ENCODE measurements around the gene ARHGEF4. TPM values are rescaled to one million over a fixed set of nuclear protein-coding genes. Genes with fewer than 3 reads are reported as not detected.

ARHGEF4 gene
- total and polyA plus RNA-seq, 2 experiments from 2014 or later: 4.6 to 16.6 TPM

DNA sequence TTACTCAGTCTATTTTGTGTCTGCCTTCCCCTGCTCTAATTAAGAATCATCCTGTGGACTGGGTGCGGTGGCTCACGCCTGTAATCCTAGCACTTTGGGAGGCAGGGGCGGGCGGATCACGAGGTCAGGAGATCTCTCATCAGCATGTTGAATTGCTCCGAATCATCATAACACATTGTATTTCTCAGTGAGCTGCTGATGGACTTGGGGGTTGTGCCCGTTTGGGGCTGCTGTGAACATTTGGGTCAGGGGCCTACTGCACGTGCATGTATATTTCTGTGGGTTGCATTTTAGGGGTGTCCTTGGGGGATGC is 84.4 kb downstream of the ARHGEF4 start:
- no peak for DNase-seq (ENCODE audit: low spot score)
- no peak overlapping the region for H3K4me2 ChIP-seq
- Mint-ChIP-seq H3K36me3 (ENCODE audit: low read depth) (peaks cover 10% of the 10 kb centered on the region; the same call in 2 of the 3 replicates), H3K9me3 (peaks cover 17% of the 10 kb centered on the region), H3K27ac (peak overlapping the region; percentile 62; the same call in 1 of the 2 replicates), H3K4me1 (peaks cover 15% of the 10 kb centered on the region), H3K27me3 (ENCODE audit: insufficient read depth, low read depth, poor library complexity) (peaks cover 3% of the 10 kb centered on the region), H3K4me3 (no peak overlapping the region)
- no peaks in the 10 kb centered on the region for H4K20me1 ChIP-seq (replicated peaks; ENCODE audit: insufficient read depth)
- no peak for ATAC-seq
- H3K36me3 ChIP-seq (ENCODE audit: insufficient read depth): 0 out of 2 replicates have a peak, but pooled peaks cover under 1% of the 10 kb centered on the region
- H3K4me1 ChIP-seq (ENCODE audit: insufficient read depth): peaks cover 5% of the 10 kb centered on the region; the same call in 1 of the 2 replicates
- peaks cover 7% of the 10 kb centered on the region; the same call in 1 of the 2 replicates for H3K27me3 ChIP-seq (ENCODE audit: insufficient read depth)
- H3K27ac ChIP-seq (ENCODE audit: low read depth): no peak overlapping the region
- H3K4me3 ChIP-seq: no peak overlapping the region
- no peaks in the 10 kb centered on the region for H3F3A ChIP-seq (replicated peaks; ENCODE audit: low read depth)
- no peaks in the 10 kb centered on the region for H3K79me2 ChIP-seq (replicated peaks; ENCODE audit: insufficient read depth)
- no peak overlapping the region for H2AFZ ChIP-seq
- no peaks in the 10 kb centered on the region for H3K9me2 ChIP-seq (ENCODE audit: insufficient read depth)
- TF ChIP-seq EZH2phosphoT487 (IDR thresholded peaks at IDR 0.05; ENCODE audit: unreplicated experiment) (no peak), EZH2 (IDR thresholded peaks at IDR 0.05; ENCODE audit: low read depth, unreplicated experiment) (no peak), NANOG (IDR thresholded peaks at IDR 0.05; ENCODE audit: borderline replicate concordance) (no peak), ZNF114 (CRISPR knock-in tag; IDR thresholded peaks at IDR 0.05) (no peak), CREB1 (CRISPR knock-in tag; IDR thresholded peaks at IDR 0.05; ENCODE audit: low read depth) (no peak), ZNF331 (CRISPR knock-in tag; IDR thresholded peaks at IDR 0.05; ENCODE audit: low read depth) (no peak), POLR2AphosphoS5 (IDR thresholded peaks at IDR 0.05; ENCODE audit: low read depth) (no peak), STAT1 (IDR thresholded peaks at IDR 0.05; ENCODE audit: unreplicated experiment) (no peak), JUNB (IDR thresholded peaks at IDR 0.05; ENCODE audit: unreplicated experiment) (no peak)
- TF ChIP-seq, protein P1, sequence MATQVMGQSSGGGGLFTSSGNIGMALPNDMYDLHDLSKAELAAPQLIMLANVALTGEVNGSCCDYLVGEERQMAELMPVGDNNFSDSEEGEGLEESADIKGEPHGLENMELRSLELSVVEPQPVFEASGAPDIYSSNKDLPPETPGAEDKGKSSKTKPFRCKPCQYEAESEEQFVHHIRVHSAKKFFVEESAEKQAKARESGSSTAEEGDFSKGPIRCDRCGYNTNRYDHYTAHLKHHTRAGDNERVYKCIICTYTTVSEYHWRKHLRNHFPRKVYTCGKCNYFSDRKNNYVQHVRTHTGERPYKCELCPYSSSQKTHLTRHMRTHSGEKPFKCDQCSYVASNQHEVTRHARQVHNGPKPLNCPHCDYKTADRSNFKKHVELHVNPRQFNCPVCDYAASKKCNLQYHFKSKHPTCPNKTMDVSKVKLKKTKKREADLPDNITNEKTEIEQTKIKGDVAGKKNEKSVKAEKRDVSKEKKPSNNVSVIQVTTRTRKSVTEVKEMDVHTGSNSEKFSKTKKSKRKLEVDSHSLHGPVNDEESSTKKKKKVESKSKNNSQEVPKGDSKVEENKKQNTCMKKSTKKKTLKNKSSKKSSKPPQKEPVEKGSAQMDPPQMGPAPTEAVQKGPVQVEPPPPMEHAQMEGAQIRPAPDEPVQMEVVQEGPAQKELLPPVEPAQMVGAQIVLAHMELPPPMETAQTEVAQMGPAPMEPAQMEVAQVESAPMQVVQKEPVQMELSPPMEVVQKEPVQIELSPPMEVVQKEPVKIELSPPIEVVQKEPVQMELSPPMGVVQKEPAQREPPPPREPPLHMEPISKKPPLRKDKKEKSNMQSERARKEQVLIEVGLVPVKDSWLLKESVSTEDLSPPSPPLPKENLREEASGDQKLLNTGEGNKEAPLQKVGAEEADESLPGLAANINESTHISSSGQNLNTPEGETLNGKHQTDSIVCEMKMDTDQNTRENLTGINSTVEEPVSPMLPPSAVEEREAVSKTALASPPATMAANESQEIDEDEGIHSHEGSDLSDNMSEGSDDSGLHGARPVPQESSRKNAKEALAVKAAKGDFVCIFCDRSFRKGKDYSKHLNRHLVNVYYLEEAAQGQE (IDR thresholded peaks at IDR 0.05; ENCODE audit: unreplicated experiment): no peak
- TF ChIP-seq, protein P2, sequence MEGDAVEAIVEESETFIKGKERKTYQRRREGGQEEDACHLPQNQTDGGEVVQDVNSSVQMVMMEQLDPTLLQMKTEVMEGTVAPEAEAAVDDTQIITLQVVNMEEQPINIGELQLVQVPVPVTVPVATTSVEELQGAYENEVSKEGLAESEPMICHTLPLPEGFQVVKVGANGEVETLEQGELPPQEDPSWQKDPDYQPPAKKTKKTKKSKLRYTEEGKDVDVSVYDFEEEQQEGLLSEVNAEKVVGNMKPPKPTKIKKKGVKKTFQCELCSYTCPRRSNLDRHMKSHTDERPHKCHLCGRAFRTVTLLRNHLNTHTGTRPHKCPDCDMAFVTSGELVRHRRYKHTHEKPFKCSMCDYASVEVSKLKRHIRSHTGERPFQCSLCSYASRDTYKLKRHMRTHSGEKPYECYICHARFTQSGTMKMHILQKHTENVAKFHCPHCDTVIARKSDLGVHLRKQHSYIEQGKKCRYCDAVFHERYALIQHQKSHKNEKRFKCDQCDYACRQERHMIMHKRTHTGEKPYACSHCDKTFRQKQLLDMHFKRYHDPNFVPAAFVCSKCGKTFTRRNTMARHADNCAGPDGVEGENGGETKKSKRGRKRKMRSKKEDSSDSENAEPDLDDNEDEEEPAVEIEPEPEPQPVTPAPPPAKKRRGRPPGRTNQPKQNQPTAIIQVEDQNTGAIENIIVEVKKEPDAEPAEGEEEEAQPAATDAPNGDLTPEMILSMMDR (conservative IDR thresholded peaks at IDR 0.05; ENCODE audit: low read depth in 2 of 2): no peak
- TF ChIP-seq, protein P3, sequence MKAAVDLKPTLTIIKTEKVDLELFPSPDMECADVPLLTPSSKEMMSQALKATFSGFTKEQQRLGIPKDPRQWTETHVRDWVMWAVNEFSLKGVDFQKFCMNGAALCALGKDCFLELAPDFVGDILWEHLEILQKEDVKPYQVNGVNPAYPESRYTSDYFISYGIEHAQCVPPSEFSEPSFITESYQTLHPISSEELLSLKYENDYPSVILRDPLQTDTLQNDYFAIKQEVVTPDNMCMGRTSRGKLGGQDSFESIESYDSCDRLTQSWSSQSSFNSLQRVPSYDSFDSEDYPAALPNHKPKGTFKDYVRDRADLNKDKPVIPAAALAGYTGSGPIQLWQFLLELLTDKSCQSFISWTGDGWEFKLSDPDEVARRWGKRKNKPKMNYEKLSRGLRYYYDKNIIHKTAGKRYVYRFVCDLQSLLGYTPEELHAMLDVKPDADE (IDR thresholded peaks at IDR 0.05): no peak
- TF ChIP-seq, protein P4, sequence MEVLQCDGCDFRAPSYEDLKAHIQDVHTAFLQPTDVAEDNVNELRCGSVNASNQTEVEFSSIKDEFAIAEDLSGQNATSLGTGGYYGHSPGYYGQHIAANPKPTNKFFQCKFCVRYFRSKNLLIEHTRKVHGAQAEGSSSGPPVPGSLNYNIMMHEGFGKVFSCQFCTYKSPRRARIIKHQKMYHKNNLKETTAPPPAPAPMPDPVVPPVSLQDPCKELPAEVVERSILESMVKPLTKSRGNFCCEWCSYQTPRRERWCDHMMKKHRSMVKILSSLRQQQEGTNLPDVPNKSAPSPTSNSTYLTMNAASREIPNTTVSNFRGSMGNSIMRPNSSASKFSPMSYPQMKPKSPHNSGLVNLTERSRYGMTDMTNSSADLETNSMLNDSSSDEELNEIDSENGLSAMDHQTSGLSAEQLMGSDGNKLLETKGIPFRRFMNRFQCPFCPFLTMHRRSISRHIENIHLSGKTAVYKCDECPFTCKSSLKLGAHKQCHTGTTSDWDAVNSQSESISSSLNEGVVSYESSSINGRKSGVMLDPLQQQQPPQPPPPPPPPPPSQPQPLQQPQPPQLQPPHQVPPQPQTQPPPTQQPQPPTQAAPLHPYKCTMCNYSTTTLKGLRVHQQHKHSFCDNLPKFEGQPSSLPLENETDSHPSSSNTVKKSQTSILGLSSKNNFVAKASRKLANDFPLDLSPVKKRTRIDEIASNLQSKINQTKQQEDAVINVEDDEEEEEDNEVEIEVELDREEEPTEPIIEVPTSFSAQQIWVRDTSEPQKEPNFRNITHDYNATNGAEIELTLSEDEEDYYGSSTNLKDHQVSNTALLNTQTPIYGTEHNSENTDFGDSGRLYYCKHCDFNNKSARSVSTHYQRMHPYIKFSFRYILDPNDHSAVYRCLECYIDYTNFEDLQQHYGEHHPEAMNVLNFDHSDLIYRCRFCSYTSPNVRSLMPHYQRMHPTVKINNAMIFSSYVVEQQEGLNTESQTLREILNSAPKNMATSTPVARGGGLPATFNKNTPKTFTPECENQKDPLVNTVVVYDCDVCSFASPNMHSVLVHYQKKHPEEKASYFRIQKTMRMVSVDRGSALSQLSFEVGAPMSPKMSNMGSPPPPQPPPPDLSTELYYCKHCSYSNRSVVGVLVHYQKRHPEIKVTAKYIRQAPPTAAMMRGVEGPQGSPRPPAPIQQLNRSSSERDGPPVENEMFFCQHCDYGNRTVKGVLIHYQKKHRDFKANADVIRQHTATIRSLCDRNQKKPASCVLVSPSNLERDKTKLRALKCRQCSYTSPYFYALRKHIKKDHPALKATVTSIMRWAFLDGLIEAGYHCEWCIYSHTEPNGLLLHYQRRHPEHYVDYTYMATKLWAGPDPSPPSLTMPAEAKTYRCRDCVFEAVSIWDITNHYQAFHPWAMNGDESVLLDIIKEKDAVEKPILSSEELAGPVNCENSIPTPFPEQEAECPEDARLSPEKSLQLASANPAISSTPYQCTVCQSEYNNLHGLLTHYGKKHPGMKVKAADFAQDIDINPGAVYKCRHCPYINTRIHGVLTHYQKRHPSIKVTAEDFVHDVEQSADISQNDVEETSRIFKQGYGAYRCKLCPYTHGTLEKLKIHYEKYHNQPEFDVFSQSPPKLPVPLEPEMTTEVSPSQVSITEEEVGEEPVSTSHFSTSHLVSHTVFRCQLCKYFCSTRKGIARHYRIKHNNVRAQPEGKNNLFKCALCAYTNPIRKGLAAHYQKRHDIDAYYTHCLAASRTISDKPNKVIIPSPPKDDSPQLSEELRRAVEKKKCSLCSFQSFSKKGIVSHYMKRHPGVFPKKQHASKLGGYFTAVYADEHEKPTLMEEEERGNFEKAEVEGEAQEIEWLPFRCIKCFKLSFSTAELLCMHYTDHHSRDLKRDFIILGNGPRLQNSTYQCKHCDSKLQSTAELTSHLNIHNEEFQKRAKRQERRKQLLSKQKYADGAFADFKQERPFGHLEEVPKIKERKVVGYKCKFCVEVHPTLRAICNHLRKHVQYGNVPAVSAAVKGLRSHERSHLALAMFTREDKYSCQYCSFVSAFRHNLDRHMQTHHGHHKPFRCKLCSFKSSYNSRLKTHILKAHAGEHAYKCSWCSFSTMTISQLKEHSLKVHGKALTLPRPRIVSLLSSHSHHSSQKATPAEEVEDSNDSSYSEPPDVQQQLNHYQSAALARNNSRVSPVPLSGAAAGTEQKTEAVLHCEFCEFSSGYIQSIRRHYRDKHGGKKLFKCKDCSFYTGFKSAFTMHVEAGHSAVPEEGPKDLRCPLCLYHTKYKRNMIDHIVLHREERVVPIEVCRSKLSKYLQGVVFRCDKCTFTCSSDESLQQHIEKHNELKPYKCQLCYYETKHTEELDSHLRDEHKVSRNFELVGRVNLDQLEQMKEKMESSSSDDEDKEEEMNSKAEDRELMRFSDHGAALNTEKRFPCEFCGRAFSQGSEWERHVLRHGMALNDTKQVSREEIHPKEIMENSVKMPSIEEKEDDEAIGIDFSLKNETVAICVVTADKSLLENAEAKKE (CRISPR knock-in tag; IDR thresholded peaks at IDR 0.05): no peak

All from GM23338 (cell line).